Effector memory CD4-positive, alpha-beta T cell (primary cell): ENCODE data around the gene CCNY.

Experiments used
- DNase-seq, 3 donors: peaks; one replicate each; pipeline ENCODE4 v3.0.0-alpha.2; 2020
- H3K27ac ChIP-seq: 2 replicates; pipeline ENCODE4 v1.7.0; 2013; ENCODE audit warnings: mild to moderate bottlenecking, low read length, moderate library complexity; ENCODE audit not compliant: insufficient read depth, poor library complexity, severe bottlenecking
- H3K27me3 ChIP-seq: replicated peaks from 2 replicates; pipeline ENCODE4 v1.7.0; 2013; ENCODE audit warnings: mild to moderate bottlenecking, low read length; ENCODE audit not compliant: insufficient read depth, control insufficient read depth, poor library complexity, severe bottlenecking
- H3K36me3 ChIP-seq: 2 replicates; pipeline ENCODE4 v1.7.0; 2013; ENCODE audit warnings: mild to moderate bottlenecking, low read length, moderate library complexity; ENCODE audit not compliant: control insufficient read depth, insufficient read depth
- H3K4me1 ChIP-seq: 2 replicates; pipeline ENCODE4 v1.7.0; 2013; ENCODE audit warnings: low read length, mild to moderate bottlenecking; ENCODE audit not compliant: control insufficient read depth, insufficient read depth, poor library complexity, severe bottlenecking
- H3K4me3 ChIP-seq: 2 replicates; pipeline ENCODE4 v1.7.0; 2013; ENCODE audit warnings: low read length, low read depth, mild to moderate bottlenecking; ENCODE audit not compliant: insufficient read depth, poor library complexity, severe bottlenecking
- H3K9me3 ChIP-seq: 2 replicates; pipeline ENCODE4 v1.7.0; 2013; ENCODE audit warnings: mild to moderate bottlenecking, low read length, moderate library complexity; ENCODE audit not compliant: control insufficient read depth

The CCNY gene

GRCh38 chr10:35488228-35488627, 151.9 kb downstream of the CCNY start:
- Histone ChIP-seq H3K9me3 (no peaks in the 10 kb centered on the region), H3K4me3 (no peak overlapping the region), H3K4me1 (no peaks in the 10 kb centered on the region), H3K27me3 (no peaks in the 10 kb centered on the region), H3K27ac (no peak overlapping the region), H3K36me3 (peaks cover 3% of the 10 kb centered on the region)
- no peak for DNase-seq

GRCh38 chr10:35492386-35493195, 156.3 kb downstream of the CCNY start:
- H3K4me3 ChIP-seq = no peak overlapping the region
- no peaks in the 10 kb centered on the region for H3K9me3 ChIP-seq
- H3K27ac ChIP-seq = no peak overlapping the region
- no peak for DNase-seq
- no peaks in the 10 kb centered on the region for H3K27me3 ChIP-seq
- peaks cover 5% of the 10 kb centered on the region for H3K4me1 ChIP-seq
- peaks cover 3% of the 10 kb centered on the region for H3K36me3 ChIP-seq

- no peaks in the 10 kb centered on the region for H3K9me3 ChIP-seq
- peaks cover 5% of the 10 kb centered on the region for H3K4me1 ChIP-seq
- no peak overlapping the region for H3K27ac ChIP-seq
- no peak overlapping the region for H3K4me3 ChIP-seq
- DNase-seq = no peak
- no peaks in the 10 kb centered on the region for H3K27me3 ChIP-seq
- peaks cover 3% of the 10 kb centered on the region for H3K36me3 ChIP-seq
These were observed 157.1 kb downstream of the CCNY start for GRCh38 chr10:35493196-35494118.

- no peak overlapping the region for H3K27ac ChIP-seq
- H3K4me1 ChIP-seq = peaks cover 5% of the 10 kb centered on the region
These were observed 159.3 kb downstream of the CCNY start for GRCh38 chr10:35495521-35496119.

DNA sequence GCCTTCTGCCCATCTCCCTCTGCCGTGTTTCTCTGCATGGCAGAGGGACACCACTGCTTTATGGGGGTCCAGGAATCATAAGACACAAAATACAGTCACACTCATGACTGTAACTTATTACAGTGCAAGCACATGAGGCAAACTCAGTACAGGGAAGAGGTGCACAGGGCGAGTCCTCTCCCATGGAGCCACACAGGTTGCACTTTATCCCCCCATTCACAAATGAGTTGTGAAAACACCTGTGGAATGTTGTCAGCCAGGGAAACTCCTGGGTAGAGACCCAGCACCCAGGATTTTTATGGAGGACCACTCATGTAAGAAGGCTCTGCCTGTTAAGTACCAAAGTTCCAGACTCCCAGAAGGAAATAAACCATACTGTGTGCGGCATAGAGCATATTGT, 161.6 kb downstream of the CCNY start:
- Histone ChIP-seq H3K9me3 (no peaks in the 10 kb centered on the region), H3K27me3 (no peaks in the 10 kb centered on the region), H3K4me1 (peaks cover 5% of the 10 kb centered on the region), H3K4me3 (no peak overlapping the region), H3K27ac (no peak overlapping the region), H3K36me3 (peaks cover 3% of the 10 kb centered on the region)
- DNase-seq = no peak

More at GRCh38 chr10:35495521-35496119, 159.3 kb downstream of the CCNY start:
- Histone ChIP-seq H3K4me3 (no peak overlapping the region), H3K9me3 (no peaks in the 10 kb centered on the region), H3K36me3 (peaks cover 3% of the 10 kb centered on the region), H3K27me3 (no peaks in the 10 kb centered on the region)
- DNase-seq = no peak

GRCh38 chr10:35498693-35499092, 162.4 kb downstream of the CCNY start:
- Histone ChIP-seq H3K4me3 (no peak overlapping the region), H3K27ac (no peak overlapping the region), H3K36me3 (peaks cover 5% of the 10 kb centered on the region), H3K4me1 (peaks cover 4% of the 10 kb centered on the region), H3K27me3 (no peaks in the 10 kb centered on the region), H3K9me3 (no peaks in the 10 kb centered on the region)
- no peak for DNase-seq

DNA sequence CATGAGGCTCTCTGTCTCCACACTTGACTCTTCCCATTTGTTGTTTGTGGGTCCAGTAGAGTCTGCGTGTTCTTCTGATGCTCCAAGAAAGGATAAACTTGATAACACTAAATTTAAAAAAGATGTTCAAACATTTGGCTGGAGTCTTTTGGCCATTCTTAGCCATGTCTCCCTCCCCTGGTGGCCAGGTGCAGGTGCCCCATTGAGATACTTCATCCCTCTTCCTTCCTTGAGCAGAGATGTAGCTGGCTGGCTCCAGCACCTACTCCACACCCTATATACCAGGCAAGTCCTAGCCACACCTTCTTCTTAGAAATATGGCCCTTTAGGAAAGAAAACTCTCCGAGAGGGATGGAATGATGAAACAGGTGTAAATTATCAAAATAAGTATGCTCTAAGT, 165.6 kb downstream of the CCNY start:
- no peak overlapping the region for H3K4me3 ChIP-seq
- DNase-seq = no peak
- H3K9me3 ChIP-seq = no peaks in the 10 kb centered on the region
- no peak overlapping the region for H3K27ac ChIP-seq
- no peaks in the 10 kb centered on the region for H3K4me1 ChIP-seq
- H3K27me3 ChIP-seq = no peaks in the 10 kb centered on the region
- H3K36me3 ChIP-seq = peaks cover 5% of the 10 kb centered on the region

GRCh38 chr10:35502692-35503091, 166.4 kb downstream of the CCNY start:
- Histone ChIP-seq H3K4me1 (no peaks in the 10 kb centered on the region), H3K36me3 (peaks cover 5% of the 10 kb centered on the region), H3K27me3 (no peaks in the 10 kb centered on the region), H3K27ac (no peak overlapping the region), H3K4me3 (no peak overlapping the region), H3K9me3 (no peaks in the 10 kb centered on the region)
- DNase-seq = no peak

DNA sequence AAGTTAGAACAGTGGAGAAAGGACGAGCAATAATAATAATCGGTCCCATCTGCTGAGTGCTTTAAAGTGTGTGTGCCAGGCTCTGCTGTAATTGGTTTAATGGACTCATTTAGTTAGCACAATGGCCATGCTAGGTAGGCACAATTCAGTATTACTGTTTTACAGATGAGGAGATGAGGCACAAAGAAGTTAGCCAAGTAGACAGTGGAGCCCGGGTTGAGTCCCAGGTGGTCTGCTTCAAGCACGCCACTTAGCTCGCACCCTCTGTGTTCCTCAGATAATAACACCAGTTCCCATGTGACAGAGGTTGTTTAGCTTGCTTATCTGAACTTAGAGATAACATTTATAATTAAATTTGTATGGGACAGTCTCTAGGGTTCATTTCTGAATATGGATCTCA, 167.3 kb downstream of the CCNY start:
- no peak overlapping the region for H3K4me3 ChIP-seq
- H3K4me1 ChIP-seq = no peaks in the 10 kb centered on the region
- H3K27ac ChIP-seq = no peak overlapping the region
- peaks cover 5% of the 10 kb centered on the region for H3K36me3 ChIP-seq
- DNase-seq = no peak
- H3K9me3 ChIP-seq = no peaks in the 10 kb centered on the region
- no peaks in the 10 kb centered on the region for H3K27me3 ChIP-seq
